GM21528 (cell line): Measurements from ENCODE around the gene RAB12.
"Not testable (repeated sequence)": the region's sequence is repeated elsewhere in the genome, so short reads cannot be mapped to it uniquely, and the experiment has no call there.

Source experiments
- ATAC-seq: cut with Tn5 transposase; IDR thresholded peaks from one replicate; pipeline ENCODE4 v1.9.1; 2021; ENCODE audit warnings: mild to moderate bottlenecking, moderate library complexity; ENCODE audit not compliant: unreplicated experiment, low FRiP score

The RAB12 gene

GRCh38 chr18:8643326-8643878, 34.2 kb downstream of the RAB12 start:
- ATAC-seq: no peak

DNA sequence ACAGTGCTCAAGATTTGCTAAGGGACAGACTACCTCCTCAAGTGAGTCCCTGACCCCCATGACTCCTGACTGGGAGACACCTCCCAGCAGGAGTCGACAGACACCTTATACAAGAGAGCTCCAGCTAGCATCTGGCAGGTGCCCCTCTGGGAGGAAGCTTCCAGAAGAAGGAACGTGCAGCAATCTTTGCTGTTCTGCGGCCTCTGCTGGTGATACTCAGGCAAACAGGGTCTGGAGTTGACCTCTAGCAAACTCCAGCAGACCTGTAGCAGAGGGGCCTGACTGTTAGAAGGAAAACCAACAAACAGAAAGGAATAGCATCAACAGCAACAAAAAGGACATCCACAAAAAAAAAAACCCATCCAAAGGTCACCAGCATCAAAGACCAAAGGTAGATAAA, 38.1 kb downstream of the RAB12 start:
- ATAC-seq: not testable (repeated sequence)

DNA sequence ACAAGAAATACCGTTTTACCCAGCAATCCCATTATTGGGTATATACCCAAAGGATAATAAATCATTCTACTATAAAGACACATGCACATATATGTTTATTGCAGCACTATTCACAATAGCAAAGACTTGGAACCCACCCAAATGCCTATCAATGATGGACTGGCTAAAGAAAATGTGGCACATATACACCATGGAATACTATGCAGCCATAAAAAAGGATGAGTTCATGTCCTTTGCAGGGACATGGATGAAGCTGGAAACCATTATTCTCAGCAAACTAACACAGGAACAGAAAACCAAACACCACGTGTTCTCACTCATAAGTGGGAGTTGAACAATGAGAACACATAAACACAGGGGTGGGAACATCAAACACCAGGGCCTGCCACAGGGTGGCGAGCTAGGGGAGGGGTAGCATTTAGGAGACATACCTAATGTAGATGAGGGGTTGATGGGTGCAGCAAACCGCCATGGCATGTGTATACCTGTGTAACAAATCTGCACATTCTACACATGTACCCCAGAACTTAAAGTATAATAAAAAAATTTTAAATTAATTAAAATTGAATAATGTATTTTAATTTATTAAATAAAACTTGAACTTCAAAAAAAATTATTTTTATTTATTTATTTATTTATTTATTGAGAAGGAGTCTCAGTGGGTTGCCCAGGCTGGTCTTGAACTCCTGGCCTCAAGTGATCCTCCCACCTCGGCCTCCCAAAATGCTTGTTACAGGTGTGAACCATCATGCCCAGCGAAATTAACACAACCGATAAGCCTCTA, 42.4 kb downstream of the RAB12 start:
- ATAC-seq: not testable (repeated sequence)

- no peak for ATAC-seq
These were observed 45.5 kb downstream of the RAB12 start for GRCh38 chr18:8654503-8655451.

- ATAC-seq: no peak
These were observed 47.0 kb downstream of the RAB12 start for GRCh38 chr18:8656232-8656631.

- ATAC-seq: no peak
These were observed 48.0 kb downstream of the RAB12 start for GRCh38 chr18:8657050-8657820.

DNA sequence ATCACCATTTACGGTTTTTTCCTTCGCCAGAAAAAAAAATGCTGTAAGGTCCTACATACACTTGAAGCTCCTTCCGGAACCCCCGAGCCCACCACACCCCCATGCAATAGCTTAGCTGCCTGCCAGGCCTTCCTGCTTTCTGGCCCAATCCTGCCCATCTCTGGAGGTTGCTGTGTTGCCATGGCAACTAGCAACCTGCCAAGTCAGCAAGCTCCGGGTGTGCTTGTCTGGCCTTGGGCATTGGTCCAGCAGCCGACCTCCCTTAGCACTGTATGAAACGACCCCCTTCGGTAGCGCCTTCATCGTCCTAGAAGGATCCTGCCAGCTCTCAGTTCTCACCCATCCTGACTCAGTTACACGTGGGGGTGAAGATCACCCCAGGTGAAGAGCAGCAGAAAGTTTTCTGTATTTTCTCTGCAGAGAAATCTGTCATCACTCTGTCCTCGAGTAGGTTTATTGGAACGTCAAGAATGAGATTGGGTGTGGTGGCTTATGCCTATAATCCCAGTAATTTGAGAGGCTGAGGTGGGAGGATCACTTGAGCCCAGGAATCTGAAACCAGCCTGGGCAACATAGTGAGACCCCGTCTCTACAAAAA, 48.7 kb downstream of the RAB12 start:
- no peak for ATAC-seq

- ATAC-seq: no peak
These were observed 49.7 kb downstream of the RAB12 start for GRCh38 chr18:8658858-8659485.

DNA sequence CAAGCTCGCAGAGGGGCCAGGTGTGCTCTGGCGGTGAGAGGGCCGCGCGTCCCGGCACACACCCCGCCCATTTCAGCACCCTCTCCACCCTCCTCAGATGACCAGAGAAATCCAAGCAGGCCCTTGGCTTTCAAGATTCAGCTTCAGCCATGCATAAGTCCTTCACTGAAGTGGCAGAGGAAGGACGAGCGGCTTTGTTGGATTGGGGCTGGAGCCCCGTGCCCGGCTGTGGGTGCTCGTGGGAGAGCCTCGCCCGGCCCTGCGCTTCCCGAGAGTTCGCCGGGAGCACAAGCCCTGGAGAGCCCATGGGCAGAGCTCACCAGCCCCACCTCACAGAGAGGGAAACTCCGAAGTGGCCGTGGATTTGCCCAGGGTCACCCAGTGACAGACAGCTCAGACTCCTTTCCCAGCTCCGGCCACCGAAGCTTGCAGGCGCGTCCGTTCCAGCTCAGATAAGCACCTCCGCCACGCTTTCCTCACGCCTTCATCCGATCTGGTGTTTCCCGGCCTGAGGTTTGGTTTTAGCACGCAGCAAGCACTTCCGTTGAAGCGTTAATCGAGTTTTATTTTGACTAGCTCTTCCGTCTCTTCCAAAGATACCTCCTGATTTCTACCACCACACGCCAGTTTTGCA, 50.5 kb downstream of the RAB12 start:
- no peak for ATAC-seq

DNA sequence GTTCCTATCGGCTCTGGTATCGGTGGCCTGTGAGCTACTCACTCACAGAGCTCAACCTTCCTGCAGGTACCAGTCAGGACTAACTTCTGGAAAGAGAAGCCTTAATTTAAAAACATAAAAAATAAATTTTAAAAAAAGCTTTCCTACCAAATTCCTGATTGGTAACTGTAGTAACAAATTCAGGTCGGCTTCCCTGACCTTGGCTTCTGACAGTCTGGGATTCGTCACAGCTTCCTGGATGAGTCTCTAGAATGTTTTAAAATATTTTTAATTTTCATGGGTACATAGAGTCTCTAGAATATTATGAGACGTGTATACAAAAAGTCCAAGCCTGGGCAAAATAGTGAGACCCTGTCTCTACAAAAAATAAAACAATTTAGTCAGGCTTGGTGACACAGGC, 51.1 kb downstream of the RAB12 start:
- ATAC-seq: no peak

GRCh38 chr18:8661754-8662559, 52.7 kb downstream of the RAB12 start:
- no peak for ATAC-seq

- ATAC-seq: no peak
These were observed 53.5 kb downstream of the RAB12 start for GRCh38 chr18:8662560-8663255.

GRCh38 chr18:8667846-8668245, 58.6 kb downstream of the RAB12 start:
- no peak for ATAC-seq

- ATAC-seq: no peak
These were observed 59.1 kb downstream of the RAB12 start for GRCh38 chr18:8668381-8668780.

DNA sequence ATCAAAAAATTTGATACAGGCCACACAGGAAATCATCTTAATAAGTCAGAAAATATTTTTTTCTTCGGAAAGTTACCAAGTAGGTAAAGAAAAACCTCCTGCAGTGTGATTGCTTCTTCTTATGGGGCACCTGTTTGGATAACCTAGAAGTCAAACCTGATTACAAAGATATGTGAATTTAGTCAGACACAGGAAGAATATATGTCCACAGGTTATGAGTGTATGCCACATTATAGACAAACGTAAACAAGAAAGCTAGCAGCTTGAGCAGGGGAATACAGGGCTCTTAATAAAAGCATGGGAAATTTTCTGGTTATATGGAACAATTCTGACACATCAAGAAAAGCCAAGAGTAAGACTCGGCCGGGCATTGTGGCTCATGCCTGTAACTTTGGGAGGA, 60.3 kb downstream of the RAB12 start:
- ATAC-seq: no peak

GRCh38 chr18:8673256-8674209, 64.3 kb downstream of the RAB12 start:
- ATAC-seq: peak; percentile 84

DNA sequence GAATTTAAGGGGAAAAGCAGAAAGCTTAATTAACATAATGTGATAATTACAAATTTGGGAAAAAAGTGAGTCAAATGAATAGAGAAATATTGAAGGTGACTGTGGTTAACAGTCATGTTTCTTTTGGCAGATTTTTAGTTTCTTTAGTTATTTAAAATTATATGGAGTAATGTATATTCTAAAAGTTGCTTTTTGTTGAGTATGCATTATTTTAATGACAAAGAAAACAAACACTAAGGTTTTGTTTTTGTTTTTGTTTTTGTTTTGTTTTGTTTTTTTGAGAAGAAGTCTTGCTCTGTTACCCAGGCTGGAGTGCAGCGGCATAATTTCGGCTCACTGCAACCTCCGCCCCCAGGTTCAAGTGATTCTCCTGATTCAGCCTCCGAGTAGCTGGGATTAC, 65.8 kb downstream of the RAB12 start:
- no peak for ATAC-seq
